ENCODE data around the gene SLC18B1. TPM values are rescaled to one million over a fixed set of nuclear protein-coding genes. Genes with fewer than 3 reads are reported as not detected.
A peak's percentile ranks its signal among the peaks of the same experiment; 100 is the strongest.

The SLC18B1 gene
- total RNA-seq, 1 experiment from 2014 or later: 9.4 TPM

DNA sequence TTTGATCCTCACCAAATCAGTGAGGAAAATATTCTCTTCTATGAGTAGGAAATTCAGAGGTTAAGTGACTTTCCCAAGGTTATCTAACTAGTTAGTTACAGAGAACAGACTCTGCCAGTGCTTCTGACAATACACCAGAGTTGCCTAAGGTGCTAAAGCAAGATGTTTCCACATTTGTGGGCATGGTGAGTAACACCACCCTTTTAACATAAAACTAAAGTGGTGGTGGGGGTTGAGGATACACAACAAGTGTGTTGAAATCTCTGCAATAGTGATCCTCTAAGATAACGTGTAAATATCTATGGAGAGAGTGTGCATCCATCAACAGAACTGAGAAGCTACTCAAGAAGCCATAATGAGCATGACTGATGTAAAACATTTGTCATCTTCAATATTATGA is 52.4 kb downstream of the SLC18B1 start:
- no peak for DNase-seq (ENCODE audit: low spot score)

DNA sequence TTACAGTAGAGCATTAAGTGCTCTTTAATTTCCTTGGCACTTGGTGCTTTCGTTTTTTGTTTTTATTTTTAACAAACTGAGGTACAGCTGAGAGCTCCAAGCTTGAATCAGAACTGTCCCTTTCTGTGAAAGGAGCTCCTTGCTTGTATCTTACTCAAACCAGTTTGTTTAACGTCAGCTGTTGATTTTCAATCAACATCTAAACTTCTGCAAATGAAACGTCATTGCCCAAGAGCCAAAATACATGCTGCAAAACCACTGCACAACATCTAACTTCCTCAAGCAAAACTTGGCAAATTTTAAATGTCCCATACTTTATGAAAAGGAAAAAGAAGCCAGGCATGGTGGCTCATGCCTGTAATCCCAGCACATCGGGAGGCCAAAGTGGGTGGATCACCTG is 55.9 kb downstream of the SLC18B1 start:
- DNase-seq (ENCODE audit: low spot score): no peak

DNA sequence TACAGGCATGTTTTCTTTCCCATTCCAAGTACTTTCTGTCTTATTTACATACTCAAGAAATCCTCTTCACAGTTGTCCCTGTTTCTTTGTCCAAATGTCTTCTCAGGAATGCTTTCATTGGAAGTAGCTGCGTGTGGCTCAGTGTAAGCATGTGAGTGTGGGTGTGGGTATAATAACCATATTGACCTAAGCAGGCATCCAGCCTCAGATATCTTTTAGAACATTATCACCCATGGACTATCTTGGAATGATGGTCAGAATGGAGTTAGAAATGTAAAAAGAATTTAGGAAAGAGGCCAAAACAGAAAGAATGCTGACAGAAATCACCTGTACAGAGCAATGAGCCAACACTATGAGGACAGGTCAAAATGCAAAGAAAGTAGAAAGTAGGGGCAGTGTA is 57.2 kb downstream of the SLC18B1 start:
- DNase-seq (ENCODE audit: low spot score): no peak

DNA sequence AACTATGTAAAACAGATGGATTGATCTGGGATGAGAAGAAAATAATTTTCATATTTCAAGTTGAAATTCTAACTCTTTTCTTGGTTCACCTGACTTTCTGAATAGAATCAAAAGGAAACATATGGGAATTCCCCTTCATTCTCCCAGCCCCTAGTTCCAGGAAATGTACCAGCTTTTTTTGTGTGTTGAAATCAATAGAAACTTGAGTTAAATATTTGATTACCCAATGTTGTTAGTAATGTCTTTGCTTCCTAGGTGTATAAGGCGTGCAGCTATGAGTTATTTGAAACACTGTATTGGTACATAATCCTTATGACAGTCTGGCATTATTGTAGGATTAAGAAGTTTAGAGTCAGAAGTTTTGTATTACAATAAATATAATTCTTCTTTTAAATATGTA is 62.2 kb downstream of the SLC18B1 start:
- no peak for DNase-seq (ENCODE audit: low spot score)

DNA sequence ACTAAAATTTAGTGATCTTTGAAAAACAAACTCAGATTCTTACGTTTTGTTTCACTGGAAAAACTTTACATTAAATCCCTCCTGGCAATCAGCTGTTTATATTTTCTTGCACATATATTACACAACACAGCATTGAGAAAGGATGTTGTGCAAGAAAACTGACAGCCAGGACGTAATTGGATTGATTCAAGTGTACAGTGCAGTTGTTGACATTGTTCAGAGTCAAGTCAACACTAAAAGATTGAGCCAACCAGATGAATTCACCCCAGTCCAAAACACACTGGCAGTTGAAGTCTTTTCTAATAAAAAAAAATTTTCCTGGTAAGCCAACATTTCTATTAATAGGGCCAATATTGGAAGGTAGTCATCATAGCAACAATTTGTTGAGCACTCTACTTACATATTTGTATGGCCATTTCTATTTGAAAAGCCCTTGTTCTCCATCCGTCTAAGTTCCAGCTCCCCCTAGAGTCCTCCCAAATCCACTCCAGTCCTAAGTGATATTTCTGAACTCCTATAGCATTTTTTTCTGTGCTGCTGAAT is 63.7 kb downstream of the SLC18B1 start:
- DNase-seq (ENCODE audit: low spot score): peak; percentile 10

DNA sequence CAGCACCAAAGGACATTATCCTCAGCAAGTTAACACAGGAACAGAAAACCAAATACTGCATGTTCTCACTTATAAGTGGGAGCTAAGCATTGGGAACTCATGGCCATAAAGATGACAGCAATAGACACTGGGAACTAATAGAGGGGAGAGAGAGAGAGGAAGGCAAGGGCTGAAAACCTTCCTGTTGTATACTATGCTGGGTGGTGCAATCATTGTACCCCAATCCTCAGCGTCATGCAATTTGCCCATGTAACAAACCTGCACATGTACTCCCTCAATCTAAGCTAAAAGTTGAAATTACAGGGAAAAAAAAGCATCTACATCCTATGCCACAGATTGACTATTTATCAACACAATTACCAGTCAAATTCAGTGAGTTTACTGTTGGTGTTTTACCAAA is 64.6 kb downstream of the SLC18B1 start:
- DNase-seq (ENCODE audit: low spot score): no peak

DNA sequence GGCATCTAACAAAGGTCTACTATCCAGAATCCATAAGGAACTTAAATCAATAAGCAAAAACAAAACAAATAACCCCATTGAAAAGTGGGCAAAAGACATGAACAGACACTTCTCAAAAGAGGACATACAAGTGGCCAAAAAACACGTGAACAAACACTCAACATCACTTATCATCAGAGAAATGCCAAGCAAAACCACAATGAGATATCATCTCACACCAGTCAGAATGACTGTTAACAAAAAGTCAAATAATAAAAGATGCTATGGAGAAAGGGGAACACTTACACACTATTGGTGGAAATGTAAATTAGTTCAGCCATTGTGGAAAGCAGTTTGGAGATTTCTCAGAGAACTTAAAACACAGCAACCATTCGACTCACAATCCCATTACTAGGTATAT is 65.2 kb downstream of the SLC18B1 start:
- DNase-seq (ENCODE audit: low spot score): no peak

DNA sequence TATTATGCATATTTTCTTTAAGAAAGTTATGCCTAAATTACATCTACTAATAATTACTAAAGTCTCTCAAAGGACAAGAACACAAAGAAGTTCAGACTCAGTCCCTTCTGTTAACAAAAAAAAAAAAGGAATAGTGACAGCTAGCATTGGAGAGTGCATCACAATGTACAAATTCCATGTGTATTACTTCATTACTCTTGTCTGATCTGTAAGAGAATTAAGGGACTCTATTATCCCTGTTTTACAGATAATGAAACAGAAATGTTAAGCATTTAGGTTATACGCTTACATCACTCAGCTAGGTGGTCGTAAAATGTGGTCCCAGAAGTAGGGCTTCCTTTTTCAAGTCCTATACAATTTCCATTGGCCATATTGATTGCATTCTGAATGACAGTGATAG is 67.4 kb downstream of the SLC18B1 start:
- no peak for DNase-seq (ENCODE audit: low spot score)

DNA sequence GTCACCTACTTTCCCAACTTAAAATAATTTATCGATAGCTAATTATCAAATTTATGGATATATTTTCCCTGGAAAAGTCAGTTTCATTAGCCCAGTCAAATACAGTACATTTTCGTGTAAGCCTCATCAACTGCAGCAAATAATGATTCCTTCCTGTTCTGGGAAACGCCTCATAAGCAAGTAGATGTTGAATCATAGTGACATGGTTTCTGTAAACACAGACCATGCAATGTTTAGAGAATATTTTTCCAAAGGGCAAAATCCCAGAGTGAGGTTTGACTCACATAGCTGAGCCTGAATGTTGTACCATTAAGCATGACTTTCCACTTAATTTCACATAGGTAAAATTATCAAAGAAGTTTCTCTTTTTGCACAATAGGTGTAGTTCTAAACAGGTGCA is 67.9 kb downstream of the SLC18B1 start:
- DNase-seq (ENCODE audit: low spot score): peak; percentile 74

DNA sequence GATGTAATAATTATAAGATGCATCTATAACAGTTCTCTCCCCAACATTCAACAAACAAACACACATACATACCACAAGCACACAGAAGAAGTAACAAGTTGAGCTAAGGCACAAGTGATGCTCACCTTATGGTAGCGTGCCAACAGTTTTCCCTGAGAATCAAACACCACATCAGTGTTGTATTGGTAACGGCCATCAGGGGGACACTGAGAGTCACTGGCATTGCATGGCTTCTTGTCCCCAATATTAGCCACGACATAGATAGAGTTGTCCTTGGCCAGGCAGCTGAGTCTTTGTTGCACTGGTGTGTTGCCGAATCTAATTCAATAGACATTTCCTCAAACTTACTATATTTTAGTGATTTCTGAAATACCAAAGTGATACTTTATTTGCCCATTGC is 69.8 kb downstream of the SLC18B1 start:
- no peak for DNase-seq (ENCODE audit: low spot score)

DNA sequence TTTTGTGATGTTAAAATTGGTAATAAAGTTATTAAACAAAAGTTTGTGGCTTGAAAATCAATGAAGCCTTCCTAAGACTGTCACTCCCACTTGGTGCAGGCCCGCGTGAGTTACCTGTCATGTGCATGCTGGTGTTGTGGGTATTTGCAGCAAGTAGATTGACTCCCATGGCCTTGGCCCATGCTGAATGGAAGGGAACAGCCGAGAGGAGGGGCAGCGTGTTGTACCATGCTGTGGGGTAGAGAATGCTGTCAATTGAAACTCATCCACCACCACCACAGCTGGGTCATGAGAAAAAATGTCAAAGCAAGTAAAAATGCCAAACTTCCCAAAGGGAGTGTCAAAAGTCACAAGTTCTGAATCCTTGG is 71.8 kb downstream of the SLC18B1 start:
- DNase-seq (ENCODE audit: low spot score): no peak

DNA sequence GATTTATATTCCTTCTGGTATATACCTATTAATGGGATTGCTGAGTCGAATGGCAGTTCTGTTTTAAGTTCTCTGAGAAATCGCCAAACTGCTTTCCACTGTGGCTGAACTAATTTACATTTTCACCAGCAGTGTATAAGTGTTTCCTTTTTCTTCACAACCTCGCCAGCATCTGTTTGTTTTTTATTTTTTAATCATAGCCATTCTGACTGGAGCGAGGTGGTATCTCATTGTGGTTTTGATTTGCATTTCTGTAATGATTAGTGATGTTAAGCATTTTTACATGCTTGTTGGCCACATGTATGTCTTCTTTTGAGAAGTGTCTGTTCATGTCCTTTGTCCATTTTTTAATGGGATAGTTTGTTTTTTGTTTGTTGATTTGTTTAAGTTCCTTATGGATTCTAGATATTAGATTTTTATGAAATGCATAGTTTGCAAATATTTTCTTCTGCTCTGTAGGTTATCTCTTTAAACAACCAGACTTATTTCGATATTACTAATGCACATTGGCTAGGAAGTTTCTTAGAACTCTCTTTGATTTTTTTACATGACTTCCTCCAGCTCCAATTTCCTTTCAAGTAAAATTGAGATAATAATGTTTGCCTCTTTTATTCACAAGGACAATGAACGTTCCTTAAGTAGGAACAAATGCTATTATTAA is 72.4 kb downstream of the SLC18B1 start:
- DNase-seq (ENCODE audit: low spot score): no peak

DNA sequence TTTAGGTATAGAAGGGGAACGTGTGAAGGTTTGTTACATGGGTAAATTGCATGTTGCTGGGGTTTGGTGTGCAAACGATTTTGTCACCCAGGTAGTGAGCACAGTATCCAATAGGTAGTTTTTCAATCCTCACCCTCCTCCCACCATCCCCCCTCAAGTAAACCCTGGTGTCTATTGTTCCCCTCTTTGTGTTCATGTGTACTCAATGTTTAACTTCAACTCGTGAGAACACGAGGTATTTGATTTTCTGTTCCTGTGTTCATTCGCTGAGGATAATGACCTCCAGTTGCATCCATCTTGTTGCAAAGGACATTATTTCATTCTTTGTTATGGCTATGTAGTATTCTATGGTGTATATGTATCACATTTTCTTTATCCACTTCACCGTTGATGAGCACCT is 73.0 kb downstream of the SLC18B1 start:
- no peak for DNase-seq (ENCODE audit: low spot score)

DNA sequence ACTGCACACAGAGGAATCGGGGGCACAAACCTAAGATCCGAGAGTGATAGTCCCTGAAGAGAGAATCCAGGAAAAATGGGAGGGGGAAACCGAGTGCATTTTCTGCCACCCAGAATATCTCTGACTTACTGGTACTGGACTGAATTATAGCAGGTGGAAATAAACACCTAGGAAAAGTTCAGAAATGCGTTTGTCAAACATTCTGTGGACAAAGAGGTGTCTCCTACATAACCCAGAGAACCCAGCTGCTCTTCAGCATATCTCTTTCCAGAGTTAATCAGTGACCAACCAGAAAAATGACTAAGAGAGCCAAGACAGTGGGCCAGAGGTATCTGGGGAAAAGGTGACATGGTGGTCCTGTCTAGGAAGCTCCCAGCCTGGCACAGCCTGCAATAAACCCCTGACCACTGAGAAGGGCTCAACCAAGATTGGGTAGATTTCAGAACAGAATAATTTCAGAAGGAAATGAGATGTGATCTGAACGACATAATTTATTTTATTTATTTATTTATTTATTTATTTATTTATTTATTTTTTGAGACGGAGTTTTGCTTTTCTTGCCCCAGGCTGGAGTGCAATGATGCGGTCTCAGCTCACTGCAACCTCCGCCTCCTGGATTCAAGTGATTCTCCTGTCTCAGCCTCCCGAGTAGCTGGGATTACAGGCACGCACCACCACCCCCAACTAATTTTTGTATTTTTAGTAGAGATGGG is 78.5 kb downstream of the SLC18B1 start:
- DNase-seq (ENCODE audit: low spot score): no peak

Other genes with a start within 250 kb of the SLC18B1 start
- gene TAAR8, start 246.0 kb downstream of the SLC18B1 start, total RNA-seq (2014; rRNA removed; shearing (Covaris generic)): not detected in 2 replicates
- not detected in 2 replicates for gene TAAR6, start 228.3 kb downstream of the SLC18B1 start, total RNA-seq (2014; rRNA removed; shearing (Covaris generic))
- gene TAAR5, start 208.9 kb downstream of the SLC18B1 start, total RNA-seq (2014; rRNA removed; shearing (Covaris generic)): not detected in 2 replicates
- not detected in 2 replicates for gene TAAR2, start 174.4 kb downstream of the SLC18B1 start, total RNA-seq (2014; rRNA removed; shearing (Covaris generic))
- not detected in 2 replicates for gene TAAR1, start 139.5 kb downstream of the SLC18B1 start, total RNA-seq (2014; rRNA removed; shearing (Covaris generic))
- gene VNN1, start 84.6 kb downstream of the SLC18B1 start, total RNA-seq (2014; rRNA removed; shearing (Covaris generic)): not detected in 2 replicates
- gene VNN2, start 40.7 kb downstream of the SLC18B1 start, total RNA-seq (2014; rRNA removed; shearing (Covaris generic)): 0.10 and 0.68 TPM in 2 replicates
- gene RPS12, start 15.9 kb upstream of the SLC18B1 start, total RNA-seq (2014; rRNA removed; shearing (Covaris generic)): 2,146 and 2,177 TPM in 2 replicates

All from H4 (cell line).